GM21526 (cell line): Measurements from ENCODE around the gene CTSA.
A peak's percentile ranks its signal among the peaks of the same experiment; 100 is the strongest.

Experiments used
- ATAC-seq: cut with Tn5 transposase; IDR thresholded peaks from one replicate; pipeline ENCODE4 v1.9.1; 2021; ENCODE audit warnings: moderate library complexity; ENCODE audit not compliant: unreplicated experiment, low FRiP score

CTSA gene

DNA sequence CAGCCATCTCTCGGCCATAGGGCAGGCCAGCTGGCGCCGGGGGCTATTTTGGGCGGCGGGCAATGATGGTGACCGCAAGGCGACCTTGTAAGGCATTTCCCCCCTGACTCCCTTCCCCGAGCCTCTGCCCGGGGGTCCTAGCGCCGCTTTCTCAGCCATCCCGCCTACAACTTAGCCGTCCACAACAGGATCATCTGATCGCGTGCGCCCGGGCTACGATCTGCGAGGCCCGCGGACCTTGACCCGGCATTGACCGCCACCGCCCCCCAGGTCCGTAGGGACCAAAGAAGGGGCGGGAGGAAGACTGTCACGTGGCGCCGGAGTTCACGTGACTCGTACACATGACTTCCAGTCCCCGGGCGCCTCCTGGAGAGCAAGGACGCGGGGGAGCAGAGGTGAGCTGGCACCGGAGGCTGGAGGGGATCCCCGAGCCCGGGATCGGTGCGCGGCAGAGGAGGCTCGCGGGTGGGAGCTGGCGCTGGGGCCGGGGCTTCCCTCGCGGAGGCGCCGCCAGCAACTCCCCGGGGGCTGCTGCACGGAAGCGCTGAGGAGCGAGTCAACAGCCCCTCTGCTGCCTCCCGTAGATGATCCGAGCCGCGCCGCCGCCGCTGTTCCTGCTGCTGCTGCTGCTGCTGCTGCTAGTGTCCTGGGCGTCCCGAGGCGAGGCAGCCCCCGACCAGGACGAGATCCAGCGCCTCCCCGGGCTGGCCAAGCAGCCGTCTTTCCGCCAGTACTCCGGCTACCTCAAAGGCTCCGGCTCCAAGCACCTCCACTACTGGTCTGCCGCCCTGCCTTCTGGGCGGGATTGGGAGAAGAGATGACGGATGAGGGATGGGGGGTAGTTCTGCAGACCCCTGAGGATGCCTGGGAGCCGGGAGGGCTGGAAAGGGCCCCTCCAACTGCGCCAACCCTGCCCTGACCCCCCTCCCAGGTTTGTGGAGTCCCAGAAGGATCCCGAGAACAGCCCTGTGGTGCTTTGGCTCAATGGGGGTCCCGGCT lies at the start of gene CTSA, which contains the start of gene NEURL2:
TSS of gene CTSA (plus strand) at position 351 of the 999 bp plus-strand sequence. CDS start at position 585, 234 bp downstream.
TSS of gene NEURL2 (minus strand) at position 224 of the 999 bp plus-strand sequence. CDS start at position 7, 217 bp downstream.
- peak; percentile 71 for ATAC-seq

DNA sequence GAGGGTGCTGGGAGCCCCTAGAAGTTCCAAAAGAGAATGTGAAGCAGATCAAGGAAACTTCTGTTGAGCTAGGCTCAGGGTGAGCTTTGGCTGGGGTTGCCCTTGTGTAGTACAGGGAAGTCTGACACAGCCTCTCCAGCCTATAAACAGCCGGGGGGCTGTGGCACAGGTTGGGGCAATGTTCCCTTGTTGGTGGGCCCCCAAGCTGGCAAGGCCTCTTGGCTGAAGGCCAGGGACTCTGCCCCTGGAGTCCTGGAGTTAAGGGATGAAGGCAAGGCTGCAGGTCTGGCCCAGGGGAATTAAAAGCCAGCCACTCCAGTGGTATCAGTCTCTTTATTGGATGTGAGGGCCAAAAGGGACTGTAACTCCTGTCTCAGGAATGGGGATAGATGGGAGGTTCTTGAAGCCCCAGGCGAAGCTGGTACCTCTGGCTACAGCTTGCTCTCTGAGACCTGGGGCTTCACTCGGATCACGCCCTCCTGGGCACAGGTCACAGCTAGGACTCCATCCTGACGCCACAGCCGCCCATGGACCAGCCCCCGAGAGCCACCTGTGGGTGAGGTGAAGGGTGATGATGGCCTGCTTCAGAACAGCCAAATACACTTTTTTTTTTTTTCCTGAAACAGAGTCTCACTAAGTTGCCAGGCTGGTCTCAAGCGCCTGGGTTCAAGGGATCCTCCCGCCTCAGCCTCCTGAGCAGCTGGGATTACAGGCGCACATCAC lies 49.6 kb upstream of the CTSA start:
- ATAC-seq, result no peak

DNA sequence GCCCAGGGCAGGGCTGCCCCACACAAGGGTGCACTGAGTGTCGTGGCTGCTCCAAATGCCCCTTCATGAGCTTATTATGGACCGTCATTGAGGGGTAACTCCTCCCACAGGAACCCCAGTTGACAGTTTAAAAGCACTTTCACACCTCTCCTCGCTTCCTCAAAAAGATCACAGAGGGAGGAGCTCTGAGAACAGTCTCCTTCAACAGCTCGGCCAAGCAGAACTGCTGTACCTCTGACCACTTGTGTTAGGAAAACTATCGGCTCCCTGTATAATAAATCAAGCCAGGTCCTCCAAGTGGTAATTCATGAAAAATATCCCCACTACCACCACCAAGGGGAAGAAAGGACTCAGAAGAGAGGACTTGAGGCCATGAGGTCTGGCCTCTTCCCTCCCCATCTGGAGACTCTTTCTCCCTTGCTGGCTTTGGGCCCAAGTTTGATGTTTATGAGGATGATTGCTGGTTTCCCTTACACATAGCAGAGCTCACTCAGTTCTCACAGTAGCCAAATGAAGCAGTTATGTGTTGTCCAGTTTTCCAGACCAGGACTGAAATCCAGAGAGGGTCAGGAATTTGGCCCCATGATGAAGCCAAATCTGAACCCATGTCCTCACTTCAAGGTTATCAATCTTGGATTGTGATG lies 48.8 kb upstream of the CTSA start:
- peak; percentile 62 for ATAC-seq

DNA sequence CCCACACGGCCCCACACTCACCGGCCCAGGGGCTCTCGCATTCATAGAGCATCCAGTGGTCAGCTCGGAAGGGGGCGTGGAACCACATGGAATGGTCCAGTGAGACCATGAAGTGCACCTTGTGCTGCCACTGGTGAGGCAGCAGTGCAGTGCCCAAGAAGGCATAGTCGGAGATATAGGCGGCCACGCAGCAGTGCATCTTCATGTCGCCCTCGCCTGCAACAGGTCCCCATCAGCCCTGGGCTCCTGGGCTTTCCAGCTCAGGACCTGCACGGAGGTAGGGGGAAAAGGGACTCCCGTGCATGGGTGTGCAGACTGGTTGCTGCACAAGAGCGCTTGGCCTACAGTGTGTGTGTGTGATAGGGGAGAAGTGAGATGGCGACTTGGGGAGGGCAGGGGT lies 47.6 kb upstream of the CTSA start:
- ATAC-seq, result no peak

DNA sequence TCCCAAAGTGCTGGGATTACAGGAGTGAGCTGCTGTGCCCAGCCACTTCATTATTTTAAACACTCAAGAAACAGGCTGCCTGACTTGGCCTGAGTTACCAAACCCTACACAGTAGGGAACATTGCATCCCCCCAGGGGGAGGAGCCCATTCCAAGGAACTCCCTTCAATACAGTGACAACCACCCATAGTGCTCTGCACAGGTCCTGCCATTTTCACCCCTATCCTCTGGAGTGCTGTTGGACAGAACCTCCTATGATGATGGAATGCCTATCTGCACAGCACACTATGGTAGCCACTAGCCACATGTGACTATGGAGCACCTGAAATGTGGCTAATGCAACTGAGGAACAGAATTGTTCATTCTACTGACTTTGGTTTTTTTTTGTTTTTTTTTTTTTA lies 45.7 kb upstream of the CTSA start:
- no peak for ATAC-seq

DNA sequence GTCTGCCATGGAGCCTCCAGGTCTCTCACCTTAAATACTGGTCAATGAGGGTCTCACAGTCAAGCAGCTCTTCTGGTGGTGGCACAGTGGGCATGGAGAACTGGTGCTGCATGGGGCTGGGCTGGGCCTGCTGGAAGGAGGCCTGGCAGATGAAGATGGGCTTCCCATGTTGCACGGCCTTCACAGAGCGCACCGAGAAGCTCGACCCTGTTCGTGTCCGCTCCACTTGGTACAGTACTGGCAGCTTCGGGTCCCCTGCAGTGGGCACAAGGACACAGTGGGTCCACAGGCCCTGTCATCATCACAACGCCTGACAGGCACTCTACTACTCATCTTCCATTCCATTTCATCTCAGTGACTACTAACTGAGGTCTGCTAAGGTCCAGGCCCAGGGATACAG lies 42.7 kb upstream of the CTSA start:
- ATAC-seq, result no peak

DNA sequence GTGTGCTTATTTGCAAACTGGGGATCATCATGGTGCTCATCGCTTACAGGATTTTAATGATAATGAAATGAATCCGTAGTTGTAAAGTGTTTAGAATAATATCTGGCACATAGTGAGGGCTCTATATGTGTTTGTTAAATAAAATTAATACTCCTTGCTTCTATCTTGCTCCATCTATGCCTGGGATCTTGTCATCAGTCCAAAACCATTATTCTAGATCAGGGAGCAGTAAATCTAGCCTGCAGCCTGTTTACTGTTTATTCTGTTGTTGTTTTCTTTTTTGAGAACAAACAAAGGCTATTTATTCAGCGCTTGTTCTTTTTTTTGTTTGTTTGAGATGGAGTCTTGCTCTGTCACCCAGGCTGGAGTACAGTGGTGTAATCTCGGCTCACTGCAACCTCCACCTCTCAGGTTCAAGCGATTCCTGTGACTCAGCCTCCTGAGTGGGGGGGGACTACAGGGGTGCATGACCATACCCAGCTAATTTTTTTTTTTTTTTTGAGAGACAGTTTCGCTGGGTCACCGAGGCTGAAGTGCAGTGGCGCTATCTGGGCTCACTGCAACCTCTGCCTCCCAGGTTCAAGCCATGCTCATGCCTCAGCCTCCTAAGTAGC lies 42.1 kb upstream of the CTSA start:
- no peak for ATAC-seq

DNA sequence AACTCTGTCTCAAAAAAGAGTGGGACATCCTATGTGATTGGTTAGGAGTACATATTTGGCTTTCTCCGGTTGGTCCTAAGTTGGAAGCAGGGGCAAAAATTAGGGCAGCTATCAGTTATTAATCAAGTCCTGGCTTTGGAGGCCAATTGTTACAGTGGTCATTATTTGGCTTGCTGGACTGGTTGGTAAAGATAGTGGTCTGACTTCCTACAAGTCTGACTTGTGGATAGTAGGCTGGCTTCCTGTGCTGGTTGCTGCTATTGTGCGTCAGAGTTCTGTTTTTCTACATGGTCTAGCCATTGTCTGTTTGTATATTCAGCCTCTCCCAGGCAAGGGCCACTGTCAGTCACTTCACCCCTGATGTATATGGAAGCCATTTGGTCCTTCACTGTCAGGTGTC lies 40.9 kb upstream of the CTSA start:
- no peak for ATAC-seq

DNA sequence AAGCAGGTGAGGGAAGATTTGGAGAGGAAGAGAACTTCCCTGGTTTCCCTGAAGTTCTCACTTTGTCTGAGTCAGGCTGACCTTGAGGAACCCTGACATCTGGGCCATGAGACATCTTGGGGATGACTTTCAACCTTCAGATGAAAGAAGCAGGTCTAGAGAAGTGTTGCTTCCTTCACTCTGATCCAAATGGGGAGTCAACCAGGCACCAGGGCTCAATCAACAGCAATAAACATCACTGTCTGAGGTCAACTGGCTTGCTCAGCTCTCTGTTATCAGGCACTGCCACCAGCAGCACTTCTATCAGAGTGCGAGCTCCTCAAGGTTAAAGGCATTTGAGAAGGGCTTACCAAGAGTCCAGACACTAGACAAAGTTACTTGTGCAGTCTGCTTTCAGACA lies 40.2 kb upstream of the CTSA start:
- ATAC-seq, result no peak

DNA sequence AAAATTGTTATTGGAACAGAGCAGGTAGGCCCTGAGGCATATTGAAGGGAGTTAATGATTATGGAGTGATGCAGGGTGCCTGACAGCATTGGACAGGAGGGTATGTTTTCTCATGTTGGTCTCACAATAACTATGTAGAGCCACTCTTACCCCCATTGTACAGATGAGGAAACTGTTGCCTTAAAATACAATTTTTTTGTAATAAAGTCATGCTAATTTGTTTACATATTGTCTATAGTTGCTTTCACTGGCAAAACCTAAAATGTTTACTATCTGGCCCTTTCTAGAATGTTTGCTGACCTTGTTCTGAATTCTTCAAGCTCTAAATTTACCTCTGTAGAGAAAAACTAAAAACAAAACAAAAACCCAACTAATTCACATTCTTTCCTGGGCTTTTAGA lies 39.6 kb upstream of the CTSA start:
- ATAC-seq, result no peak

DNA sequence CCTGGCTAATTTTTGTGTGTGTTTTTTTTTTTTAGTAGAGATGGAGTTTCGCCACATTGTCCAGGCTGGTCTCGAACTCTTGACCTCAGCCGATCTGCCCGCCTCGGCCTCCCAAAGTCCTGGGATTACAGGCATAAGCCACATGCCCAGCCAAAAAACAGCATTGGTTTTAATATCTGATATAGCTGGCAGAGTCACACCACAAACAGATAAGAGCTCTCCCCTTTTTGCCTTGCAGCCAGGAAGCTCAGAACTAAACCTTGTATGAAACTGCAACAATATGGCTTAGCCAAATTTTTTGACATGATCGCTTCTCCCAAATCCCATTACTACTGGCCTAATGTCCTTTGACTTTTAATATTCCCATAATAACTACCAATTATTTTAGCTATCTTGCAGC lies 38.8 kb upstream of the CTSA start:
- ATAC-seq, result no peak

DNA sequence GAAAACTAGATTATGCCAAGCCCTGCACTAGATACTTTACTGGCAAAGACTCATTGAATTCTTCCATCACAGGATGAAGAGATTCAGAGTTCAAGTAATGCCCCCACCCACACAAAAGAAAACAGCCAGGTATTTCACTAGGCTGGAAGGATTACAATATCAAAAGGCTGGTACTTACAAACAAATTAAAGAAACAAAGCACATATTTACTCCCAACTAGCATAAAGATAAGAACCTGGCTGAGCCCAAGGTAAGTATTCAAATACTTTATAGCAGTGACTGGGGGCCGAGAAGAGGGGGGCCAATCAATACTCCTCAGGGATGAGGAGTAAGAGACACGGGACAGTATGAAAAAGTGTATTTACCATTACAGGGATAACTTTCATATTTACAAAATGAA lies 37.7 kb upstream of the CTSA start:
- ATAC-seq, result no peak

DNA sequence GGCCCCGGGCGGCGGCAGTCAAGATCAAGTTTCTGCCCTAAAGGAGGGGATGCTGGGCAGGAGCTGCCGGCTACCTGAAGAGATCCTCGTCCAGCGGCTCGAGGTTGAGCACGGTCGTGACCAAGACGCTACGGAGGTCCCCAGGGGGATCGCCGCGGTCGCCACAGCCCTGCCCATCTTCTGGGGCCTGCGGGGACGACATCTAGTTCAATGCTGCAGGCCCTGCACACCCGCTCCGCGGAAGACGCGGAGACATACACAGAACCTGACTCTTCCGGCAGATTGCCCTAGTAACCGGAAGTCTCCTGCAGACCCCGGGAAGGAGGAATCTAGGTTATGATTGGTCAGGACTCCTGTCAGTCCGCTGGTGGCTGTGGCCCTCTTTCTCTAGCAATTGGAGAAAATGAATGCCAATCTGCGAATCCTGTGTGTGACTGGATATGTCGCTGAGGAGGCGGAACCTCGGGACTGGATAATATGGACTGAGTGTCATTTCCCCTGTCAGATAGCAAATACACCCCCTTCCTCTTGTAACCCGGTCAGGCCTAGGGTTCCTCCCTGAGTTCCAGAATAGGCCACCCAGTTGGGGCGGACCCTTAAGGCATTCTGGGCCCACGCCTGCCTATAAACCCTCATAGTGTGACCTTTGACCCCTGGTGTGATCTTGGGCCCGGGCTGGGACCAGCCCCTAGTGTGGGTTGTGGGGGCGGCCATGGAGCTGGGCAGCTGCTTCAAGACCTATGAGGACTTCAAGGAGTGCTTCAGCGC lies 33.8 kb upstream of the CTSA start, which contains the start of the genes ACOT8 and ZSWIM3:
TSS of gene ACOT8 (minus strand) at position 279 of the 768 bp plus-strand sequence. CDS start at position 202, 77 bp downstream.
TSS of gene ZSWIM3 (plus strand) at position 501 of the 768 bp plus-strand sequence. CDS start at position 713, 212 bp downstream.
- peak; percentile 87 for ATAC-seq

DNA sequence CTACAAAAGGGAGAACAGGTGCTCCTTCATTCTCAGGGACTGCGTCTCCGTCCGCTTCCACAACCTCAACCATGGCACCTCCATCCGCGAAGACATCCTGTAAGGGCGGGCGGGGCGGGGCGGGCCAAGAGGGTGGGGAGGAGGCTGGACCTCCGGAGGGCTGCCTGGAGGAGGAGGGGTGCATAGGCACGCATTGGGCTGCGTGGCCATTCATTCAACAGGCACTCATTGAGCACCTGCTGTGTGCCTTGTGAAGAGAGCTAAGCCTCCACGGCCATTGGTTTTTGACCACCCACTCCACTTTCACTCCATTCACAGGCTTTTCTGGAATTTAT lies 33.3 kb upstream of the CTSA start:
- ATAC-seq, result peak; percentile 17

DNA sequence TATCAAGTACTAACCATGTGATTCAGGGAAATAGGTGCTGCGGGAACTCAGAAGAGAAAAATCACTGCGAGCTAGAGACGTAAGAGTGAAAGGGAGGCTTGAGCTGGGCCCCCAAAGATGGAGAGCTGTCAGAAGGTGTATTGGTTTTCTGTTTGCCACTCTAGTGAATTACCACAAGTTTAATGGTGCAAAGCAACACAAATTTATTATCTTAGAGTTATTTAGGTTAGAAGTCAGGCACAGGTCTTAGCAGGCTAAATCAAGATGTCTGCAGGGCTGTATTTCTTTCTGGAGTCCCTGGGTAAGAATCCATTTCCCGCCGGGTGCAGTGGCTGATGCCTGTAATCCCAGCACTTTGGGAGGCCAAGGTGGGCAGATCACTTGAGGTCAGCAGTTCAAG lies 31.2 kb upstream of the CTSA start:
- ATAC-seq, result no peak

DNA sequence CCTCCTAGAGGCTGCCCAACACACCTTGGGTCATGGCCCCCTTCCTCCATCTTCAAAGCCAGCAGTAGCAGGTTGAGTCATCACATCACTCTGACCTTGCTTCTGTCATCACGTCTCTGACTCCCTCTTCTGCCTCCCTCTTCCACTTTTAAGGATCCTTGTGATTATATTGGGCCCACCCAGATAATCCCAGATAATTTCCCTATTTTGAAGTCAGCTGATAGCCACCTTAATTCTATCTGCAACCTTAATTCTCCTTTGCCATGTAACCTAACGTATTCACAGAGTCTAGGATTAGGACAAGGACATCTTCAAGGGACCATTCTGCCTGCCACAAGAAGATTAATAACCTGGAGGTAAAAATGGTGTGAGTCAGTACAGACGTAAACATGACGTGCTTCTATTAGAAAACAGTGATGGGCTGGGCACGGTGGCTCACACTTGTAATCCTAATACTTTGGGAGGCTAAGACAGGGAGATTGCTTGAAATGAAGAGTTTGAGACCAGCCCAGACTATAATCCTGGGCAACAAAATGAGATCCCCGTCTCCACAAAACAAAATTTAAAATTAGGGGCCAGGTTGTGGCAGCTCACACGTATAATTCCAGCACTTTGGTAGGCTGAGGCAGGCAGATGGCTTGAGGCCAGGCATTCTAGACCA lies 30.4 kb upstream of the CTSA start:
- no peak for ATAC-seq

DNA sequence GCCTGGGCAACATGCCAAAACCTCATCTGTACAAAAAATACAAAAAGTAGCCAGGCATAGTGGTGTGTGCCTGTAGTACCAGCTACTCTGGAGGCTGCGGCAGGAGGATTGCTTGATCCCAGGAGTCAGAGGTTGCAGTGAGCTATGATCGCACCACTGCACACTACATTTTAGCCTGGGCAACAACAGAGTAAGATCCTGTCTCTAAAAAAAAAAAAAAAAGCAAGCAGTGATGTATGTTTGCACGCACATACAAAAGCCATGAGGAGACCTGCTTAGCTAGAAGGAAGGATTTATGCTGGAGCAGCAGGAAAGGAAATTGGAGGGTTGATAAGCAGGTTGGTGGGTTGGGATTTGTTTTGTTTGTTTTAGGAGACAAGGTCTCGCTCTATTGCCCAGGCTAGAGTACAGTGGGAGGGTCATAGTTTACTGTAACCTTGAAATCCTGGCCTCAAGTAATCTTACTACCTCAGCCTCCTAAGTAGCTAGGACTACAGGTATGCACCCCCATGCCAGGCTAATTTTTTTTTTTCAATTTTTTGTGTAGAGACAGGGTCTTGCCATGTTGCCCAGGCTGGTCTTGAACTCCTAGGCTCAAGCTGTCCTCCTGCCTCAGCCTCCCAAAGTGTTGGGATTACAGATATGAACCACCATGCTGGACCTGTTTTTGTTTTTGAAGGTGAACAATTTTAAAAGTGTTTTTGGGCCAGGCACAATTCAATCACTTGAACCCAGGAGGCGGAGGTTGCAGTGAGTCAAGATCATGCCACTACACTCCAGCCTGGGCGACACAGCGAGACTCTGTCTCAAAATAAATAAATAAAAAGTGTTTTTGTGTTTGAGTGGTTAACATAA lies 29.7 kb upstream of the CTSA start:
- ATAC-seq, result no peak
